NCI-H1092 treated with DMSO at 0.1 percent for 48 hours (cell line): ENCODE data around the gene SYF2.
"Not testable (repeated sequence)": the region's sequence is repeated elsewhere in the genome, so short reads cannot be mapped to it uniquely, and the experiment has no call there.

Experiments
- DNase-seq: peaks from one replicate; lab custom pipeline; 2025; lab: John Stamatoyannopoulos, UW

The SYF2 gene

GRCh38 chr1:25246600-25247023, 14.3 kb upstream of the SYF2 start:
- no peak for DNase-seq

GRCh38 chr1:25245809-25246599, 13.7 kb upstream of the SYF2 start:
- DNase-seq: no peak

- DNase-seq: no peak
Measured at GRCh38 chr1:25245393-25245792, 13.1 kb upstream of the SYF2 start.

- DNase-seq: no peak
Measured at GRCh38 chr1:25243907-25244306, 11.6 kb upstream of the SYF2 start.

- peak; percentile 96 for DNase-seq
Measured at GRCh38 chr1:25239681-25240541, 7.6 kb upstream of the SYF2 start.

DNA sequence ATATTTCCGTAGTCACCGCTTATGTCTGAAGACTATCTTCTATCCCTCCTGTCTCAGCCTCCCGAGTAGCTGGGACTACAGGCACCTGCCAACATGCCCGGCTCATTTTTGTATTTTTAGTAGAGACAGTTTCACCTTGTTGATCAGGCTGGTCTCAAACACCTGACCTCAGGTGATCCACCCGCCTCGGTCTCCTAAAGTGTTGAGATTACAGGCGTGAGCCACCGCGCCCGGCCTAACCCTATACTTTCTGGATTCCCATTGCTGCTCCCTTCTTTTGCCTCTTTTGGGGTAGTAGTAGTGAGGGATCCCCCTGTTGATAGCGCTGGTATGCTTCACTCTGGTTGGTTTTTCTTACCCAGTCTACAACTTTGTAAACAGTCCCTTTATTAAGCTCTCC, 5.7 kb upstream of the SYF2 start:
- no peak for DNase-seq

DNA sequence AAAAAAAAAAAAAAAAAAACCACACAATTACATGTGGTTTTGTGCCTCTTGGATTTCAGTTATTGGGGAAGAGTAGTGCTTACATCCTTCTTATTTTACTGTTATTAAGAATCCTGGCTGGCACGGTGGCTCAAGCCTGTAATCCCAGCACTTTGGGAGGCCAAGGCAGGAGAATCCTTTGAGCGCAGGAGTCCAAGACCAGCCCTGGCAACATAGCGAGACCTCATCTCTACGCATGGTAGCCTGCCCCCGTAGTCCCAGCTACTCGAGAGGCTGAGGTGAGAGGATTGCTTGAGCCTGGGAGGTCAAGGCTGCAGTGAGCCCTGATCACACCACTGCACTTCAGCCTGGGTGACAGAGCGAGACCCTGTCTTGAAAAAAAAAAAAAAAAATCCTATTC, 4.0 kb upstream of the SYF2 start:
- not testable (repeated sequence) for DNase-seq

DNA sequence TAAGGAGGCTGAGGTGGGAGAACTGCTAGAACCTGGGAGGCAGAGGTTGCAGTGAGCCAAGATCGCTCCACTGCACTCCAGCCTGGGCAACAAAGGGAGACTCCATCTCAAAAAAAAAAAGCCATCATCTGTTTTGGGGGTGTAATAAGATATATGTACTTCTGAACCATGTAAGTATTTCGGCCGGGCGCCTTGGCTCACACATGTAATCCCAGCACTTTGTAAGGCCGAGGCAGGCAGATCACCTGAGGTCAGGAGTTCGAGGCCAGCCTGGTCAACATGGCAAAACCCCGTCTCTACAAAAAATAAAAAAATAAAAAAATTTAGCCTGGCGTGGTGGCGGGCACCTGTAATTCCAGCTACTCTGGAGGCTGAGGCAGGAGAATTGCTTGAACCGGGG, 3.1 kb upstream of the SYF2 start:
- not testable (repeated sequence) for DNase-seq

GRCh38 chr1:25232866-25233784, 823 bp upstream of the SYF2 start:
- DNase-seq: no peak

DNA sequence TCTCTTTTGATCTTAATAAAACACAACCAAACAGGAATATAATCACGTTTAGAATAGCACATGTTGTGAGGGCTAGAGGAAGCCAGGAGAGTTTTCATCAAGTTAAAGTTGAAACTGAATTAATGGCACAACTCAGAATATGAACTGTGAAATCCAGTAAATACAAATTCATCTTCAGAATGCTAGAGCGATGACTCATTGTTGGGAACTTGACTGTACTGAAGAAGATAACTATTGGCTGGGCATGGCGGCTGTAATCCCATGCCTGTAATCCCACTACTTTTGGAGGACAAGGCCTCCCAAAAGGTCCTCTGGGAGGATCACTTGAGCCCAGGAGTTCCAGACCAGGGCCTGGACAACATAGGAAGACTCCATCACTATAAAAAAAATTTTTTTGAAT, 8.8 kb downstream of the SYF2 start:
- DNase-seq: no peak

DNA sequence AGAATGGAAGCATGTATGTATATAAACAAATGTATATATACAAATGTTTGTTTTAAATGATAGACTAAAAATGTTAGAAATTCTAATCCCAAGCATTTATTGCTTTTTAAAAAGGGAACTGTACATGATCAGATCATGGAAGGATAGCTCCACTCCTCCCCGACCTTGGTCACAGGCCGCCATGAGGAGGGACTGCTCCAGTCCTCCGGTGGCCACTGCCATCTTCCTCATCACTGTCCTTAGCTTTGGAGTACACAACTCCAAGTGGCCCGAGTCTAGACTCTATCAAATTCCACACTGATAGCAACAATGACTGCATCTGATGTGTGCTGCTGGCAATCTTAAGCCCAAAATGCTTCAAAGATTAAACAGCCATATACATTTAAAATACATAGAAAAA, 9.7 kb downstream of the SYF2 start:
- DNase-seq: no peak

DNA sequence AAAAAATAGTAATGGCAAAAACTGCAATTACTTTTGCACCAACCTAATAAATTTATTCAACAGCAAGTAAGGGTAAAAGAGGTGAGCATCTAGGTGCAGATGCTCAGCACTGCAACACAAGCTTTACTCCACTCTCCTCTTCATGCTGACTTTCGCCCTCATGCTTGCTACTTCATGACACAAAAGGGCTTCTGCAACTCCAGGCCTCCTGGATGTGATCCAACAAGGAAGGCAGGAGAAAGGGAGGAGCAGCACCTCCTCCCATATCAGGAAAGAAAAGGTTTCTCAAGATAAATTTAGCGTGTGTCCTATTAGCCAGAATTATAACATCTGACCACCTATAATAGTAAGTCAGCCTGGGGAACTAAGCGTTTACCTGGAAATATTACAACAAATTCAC, 11.6 kb downstream of the SYF2 start:
- DNase-seq: no peak

DNA sequence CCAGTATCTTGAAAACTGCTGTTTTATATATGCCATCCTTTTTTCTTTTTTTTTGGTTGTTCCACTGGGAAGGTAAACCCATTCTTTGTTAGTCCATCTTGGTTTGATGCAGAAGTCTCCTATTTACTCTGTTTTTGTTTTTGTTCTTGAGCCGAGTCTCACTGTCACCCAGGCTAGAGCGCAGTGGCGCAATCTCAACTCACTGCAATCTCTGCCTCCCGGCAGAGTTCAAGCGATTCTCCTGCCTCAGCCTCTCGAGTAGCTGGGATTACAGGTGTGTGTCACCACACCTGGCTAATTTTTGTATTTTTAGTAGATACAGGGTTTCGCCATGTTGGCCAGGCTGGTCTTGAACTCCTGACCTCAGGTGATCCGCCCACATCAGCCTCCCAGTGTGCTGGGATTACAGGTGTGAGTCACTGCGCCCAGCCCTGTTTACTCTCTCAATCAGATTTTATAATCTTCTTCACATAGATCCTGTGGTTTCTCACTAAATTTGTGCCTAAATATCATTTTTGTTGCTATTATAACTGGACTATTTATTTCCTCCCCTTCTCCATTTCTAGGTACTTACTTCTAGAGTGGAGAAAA, 12.5 kb downstream of the SYF2 start:
- no peak for DNase-seq

- no peak for DNase-seq
Measured at GRCh38 chr1:25217598-25218232, 14.6 kb downstream of the SYF2 start.

- DNase-seq: no peak
Measured at GRCh38 chr1:25217015-25217414, 15.3 kb downstream of the SYF2 start.

DNA sequence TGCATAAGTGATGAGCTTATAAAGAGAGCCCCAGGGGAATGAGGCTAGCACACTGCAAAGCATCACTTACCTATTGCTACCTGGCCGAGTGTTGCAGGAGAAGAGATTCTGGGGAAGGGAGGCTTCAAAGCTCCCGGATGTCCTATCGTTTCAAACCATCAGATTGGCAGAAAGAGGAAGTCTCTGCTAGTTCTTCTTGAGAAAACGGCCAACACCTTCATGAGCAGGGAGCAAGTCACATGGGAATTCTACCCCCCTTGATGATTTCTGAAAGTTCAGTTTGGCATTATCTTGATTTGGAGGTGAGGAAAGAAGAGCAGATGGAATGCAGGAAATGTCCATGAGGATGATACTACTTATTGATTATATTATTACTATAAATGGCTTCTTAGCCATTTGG, 16.2 kb downstream of the SYF2 start:
- no peak for DNase-seq

GRCh38 chr1:25212725-25213124, 19.6 kb downstream of the SYF2 start:
- no peak for DNase-seq

DNA sequence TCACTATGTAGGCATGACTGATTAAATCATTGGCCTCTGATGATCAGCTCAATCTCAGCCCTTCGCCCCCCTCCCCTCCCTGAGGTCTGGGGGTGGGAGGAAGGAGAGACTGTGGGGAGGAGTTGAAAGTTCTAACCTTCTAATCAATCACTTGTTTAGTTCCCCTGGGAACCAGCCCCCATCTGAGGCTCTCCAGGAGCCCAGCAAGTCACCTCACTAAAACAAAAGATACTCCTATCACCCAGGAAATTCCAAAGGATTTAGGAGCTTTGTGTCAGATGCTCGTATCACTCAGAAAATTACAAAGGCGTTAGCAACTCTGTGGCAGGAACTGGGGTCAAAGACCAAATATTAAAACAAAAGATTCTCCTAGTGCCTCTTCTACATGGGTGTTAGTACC, 21.6 kb downstream of the SYF2 start:
- DNase-seq: no peak

DNA sequence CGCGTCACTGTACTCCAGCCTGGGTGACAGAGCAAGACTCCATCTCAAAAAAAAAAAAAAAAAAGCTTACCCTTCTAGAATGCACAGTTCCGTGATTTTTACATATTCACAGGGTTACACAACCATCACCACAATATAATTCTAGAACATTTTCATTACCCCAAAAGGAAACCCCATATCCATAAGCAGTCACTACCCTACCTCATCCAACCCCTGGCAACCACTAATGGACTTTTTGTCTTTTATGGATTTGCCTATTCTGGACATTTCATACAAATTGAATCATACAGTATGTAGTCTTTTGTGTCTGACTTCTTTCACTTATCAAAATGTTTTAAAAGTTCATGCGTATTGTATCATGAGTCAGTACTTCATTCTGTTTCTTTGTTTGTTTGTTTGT, 22.8 kb downstream of the SYF2 start:
- DNase-seq: no peak

DNA sequence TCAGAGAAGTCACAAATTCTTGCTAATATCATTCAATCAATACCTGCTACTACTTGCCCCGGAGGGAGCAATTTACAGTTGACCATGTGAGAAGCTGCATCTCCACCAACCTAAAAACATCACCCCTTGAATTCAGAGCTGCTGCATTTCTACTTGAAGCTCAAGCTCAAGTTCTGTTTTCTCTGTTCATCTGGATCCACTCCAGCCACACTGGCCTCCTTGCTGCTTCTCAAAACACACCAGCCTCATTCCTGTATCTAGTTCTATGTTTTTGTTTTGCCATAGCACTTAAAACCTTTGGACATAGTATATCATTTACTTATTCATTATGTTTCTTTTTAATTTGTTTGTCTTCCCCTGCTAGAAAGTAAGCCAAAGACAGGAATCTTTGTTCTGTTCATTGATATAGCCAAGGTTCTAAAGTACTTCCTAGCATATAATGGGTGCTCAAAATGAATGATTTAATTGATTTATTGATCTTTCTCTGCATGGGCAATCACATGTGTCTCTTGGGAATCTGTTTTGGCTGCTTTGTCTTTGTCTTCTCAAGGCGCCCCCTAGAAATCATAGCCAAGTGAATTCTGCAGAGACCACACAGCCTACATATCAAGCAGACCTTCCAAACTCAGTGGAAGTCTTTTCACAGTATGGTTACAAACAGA, 23.6 kb downstream of the SYF2 start:
- DNase-seq: peak; percentile 29

GRCh38 chr1:25208092-25208491, 24.2 kb downstream of the SYF2 start:
- no peak for DNase-seq
